Measurements from ENCODE around the gene S100A13. TPM values are rescaled to one million over a fixed set of nuclear protein-coding genes. Genes with fewer than 3 reads are reported as not detected.

Gene S100A13
- total RNA-seq, 1 donor from 2014 or later: 126 TPM

DNA sequence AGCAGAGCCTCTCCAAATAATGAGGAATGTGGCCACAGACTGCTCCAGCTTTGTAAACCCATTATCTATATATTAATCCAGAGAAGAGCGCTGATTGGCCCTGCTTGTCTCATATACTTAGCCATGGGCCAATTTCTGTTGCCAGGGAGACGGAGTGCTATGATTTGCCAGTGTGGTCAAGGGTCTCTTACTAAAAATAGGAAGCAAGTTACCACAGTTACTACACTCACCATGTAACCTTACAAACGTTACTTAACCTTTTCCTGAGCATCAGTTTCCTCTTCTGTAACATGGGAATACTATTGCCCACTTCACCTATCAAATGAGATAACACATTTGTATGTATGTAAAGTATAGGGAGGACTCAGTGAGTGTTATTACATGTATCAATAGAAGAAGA, 54.0 kb downstream of the S100A13 start:
- no peaks in the 10 kb centered on the region for H3K9me3 Mint-ChIP-seq (ENCODE audit: unreplicated experiment)
- no peaks in the 10 kb centered on the region for H3K36me3 Mint-ChIP-seq (ENCODE audit: unreplicated experiment)
- H3K4me3 Mint-ChIP-seq (ENCODE audit: unreplicated experiment): no peak overlapping the region
- TF ChIP-seq, protein P1, sequence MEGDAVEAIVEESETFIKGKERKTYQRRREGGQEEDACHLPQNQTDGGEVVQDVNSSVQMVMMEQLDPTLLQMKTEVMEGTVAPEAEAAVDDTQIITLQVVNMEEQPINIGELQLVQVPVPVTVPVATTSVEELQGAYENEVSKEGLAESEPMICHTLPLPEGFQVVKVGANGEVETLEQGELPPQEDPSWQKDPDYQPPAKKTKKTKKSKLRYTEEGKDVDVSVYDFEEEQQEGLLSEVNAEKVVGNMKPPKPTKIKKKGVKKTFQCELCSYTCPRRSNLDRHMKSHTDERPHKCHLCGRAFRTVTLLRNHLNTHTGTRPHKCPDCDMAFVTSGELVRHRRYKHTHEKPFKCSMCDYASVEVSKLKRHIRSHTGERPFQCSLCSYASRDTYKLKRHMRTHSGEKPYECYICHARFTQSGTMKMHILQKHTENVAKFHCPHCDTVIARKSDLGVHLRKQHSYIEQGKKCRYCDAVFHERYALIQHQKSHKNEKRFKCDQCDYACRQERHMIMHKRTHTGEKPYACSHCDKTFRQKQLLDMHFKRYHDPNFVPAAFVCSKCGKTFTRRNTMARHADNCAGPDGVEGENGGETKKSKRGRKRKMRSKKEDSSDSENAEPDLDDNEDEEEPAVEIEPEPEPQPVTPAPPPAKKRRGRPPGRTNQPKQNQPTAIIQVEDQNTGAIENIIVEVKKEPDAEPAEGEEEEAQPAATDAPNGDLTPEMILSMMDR (IDR thresholded peaks at IDR 0.05): no peak
- H3K27me3 Mint-ChIP-seq (ENCODE audit: unreplicated experiment): no peaks in the 10 kb centered on the region
- peak overlapping the region; percentile 83 for H3K27ac Mint-ChIP-seq (ENCODE audit: unreplicated experiment)
- no peak for DNase-seq (ENCODE audit: extremely low spot score, unreplicated experiment)
- H3K4me1 Mint-ChIP-seq (ENCODE audit: unreplicated experiment): peaks cover 28% of the 10 kb centered on the region

DNA sequence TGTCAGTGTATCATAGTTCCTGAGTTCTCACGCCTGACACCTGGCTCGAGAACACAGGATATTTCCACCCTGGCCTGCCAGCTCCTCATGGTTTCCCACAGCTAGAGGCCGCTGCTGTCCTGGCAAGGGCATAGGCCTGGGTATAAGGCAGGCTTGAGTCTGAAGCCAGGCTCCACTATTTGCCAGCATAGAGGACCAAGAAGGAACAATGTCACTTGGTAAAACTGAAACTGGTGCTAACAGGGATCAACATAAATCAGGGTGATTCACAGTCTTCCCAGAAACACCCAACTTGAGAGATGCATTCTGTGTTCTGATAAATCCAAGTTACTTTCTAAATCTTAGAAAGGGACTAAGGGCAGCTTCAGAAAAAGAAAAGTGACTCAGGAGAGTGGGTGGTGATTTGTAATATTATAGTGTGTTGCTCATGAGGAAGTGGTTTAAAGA, 54.7 kb downstream of the S100A13 start:
- TF ChIP-seq, protein P1 (IDR thresholded peaks at IDR 0.05): peak; percentile 95
- H3K4me1 Mint-ChIP-seq (ENCODE audit: unreplicated experiment): peaks cover 28% of the 10 kb centered on the region
- H3K27ac Mint-ChIP-seq (ENCODE audit: unreplicated experiment): peak overlapping the region; percentile 83
- H3K36me3 Mint-ChIP-seq (ENCODE audit: unreplicated experiment): no peaks in the 10 kb centered on the region
- no peak for DNase-seq (ENCODE audit: extremely low spot score, unreplicated experiment)
- H3K4me3 Mint-ChIP-seq (ENCODE audit: unreplicated experiment): no peak overlapping the region
- no peaks in the 10 kb centered on the region for H3K9me3 Mint-ChIP-seq (ENCODE audit: unreplicated experiment)
- H3K27me3 Mint-ChIP-seq (ENCODE audit: unreplicated experiment): no peaks in the 10 kb centered on the region

DNA sequence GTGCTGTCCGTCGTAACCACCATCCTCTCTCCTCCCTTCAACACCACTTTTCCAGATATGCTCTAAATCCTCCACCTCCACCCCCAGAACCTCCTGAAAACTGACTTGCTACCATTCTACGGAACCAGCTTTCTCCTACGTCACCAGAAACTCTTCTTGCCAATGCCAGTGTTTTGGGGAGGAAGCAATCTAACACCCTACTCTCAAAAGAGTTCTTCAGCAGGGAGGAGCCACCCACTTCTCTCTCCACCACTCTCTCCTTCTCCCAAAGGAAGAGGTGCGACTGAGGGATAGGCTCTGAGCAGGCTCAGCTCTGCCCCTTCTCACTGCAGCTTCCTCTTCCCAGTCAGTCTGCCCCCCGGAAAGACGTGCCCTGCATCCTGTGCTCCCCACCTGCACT, 55.6 kb downstream of the S100A13 start:
- H3K27ac Mint-ChIP-seq (ENCODE audit: unreplicated experiment): peak overlapping the region; percentile 83

DNA sequence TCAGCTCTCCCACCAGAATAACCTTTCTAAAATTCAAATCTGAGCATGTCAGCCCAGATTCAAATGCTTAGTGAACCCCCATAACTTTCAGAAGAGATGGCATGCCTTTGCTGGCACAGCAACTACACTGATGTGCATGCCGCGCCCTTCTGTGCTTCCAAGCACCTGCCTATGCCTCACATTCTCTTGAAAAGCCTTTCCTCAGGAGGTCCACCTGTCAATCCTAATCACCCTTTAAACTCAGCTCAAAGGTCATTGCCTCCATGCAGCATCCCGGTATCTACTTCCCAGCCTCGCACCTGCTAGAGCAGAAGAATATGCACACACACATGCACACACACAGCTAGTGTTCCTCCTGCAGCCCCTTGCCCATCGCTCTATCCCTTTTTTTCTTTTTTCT, 56.4 kb downstream of the S100A13 start:
- H3K36me3 Mint-ChIP-seq (ENCODE audit: unreplicated experiment): no peaks in the 10 kb centered on the region
- no peak overlapping the region for H3K4me3 Mint-ChIP-seq (ENCODE audit: unreplicated experiment)
- no peaks in the 10 kb centered on the region for H3K9me3 Mint-ChIP-seq (ENCODE audit: unreplicated experiment)
- no peak for DNase-seq (ENCODE audit: extremely low spot score, unreplicated experiment)
- H3K4me1 Mint-ChIP-seq (ENCODE audit: unreplicated experiment): peaks cover 41% of the 10 kb centered on the region
- no peak overlapping the region for H3K27ac Mint-ChIP-seq (ENCODE audit: unreplicated experiment)
- H3K27me3 Mint-ChIP-seq (ENCODE audit: unreplicated experiment): no peaks in the 10 kb centered on the region
- TF ChIP-seq, protein P1 (IDR thresholded peaks at IDR 0.05): no peak

More for the DNA sequence above, 55.6 kb downstream of the S100A13 start:
- no peak for DNase-seq (ENCODE audit: extremely low spot score, unreplicated experiment)
- Mint-ChIP-seq H3K4me3 (ENCODE audit: unreplicated experiment) (no peak overlapping the region), H3K36me3 (ENCODE audit: unreplicated experiment) (no peaks in the 10 kb centered on the region), H3K9me3 (ENCODE audit: unreplicated experiment) (no peaks in the 10 kb centered on the region), H3K4me1 (ENCODE audit: unreplicated experiment) (peaks cover 35% of the 10 kb centered on the region), H3K27me3 (ENCODE audit: unreplicated experiment) (no peaks in the 10 kb centered on the region)
- TF ChIP-seq, protein P1 (IDR thresholded peaks at IDR 0.05): no peak

DNA sequence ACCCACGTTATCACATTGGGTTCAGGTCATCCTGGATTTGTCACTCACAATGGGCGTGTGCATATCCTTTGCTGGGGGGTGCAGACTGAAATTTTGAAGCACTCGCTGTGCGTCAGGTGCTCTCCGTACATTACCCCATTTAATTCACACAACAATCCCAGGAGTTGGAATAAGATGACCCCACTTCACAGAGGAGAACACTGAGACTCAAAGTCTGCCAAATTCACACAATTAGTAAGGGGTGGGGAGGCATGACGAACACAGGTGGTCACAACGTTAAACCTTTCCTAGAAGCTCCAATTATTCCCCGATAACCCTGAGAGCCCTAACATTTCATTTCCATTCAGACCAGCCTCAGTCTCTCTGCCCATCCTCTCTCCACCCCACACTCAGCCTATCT, 57.8 kb downstream of the S100A13 start:
- Mint-ChIP-seq H3K4me1 (ENCODE audit: unreplicated experiment) (peaks cover 53% of the 10 kb centered on the region), H3K27ac (ENCODE audit: unreplicated experiment) (no peak overlapping the region), H3K4me3 (ENCODE audit: unreplicated experiment) (no peak overlapping the region), H3K36me3 (ENCODE audit: unreplicated experiment) (no peaks in the 10 kb centered on the region), H3K9me3 (ENCODE audit: unreplicated experiment) (no peaks in the 10 kb centered on the region), H3K27me3 (ENCODE audit: unreplicated experiment) (no peaks in the 10 kb centered on the region)
- TF ChIP-seq, protein P1 (IDR thresholded peaks at IDR 0.05): no peak
- DNase-seq (ENCODE audit: extremely low spot score, unreplicated experiment): no peak

Other genes starting within 250 kb of the S100A13 start
- not detected in 2 replicates for gene S100A8, start 236.4 kb downstream of the S100A13 start, total RNA-seq
- gene S100A7A, start 211.0 kb downstream of the S100A13 start, total RNA-seq: not detected in 2 replicates
- not detected in 2 replicates for gene S100A7, start 166.9 kb downstream of the S100A13 start, total RNA-seq
- gene S100A6, start 91.5 kb downstream of the S100A13 start, total RNA-seq: 0.99 and 1.1 TPM in 2 replicates
- 1.0 TPM in 1 of 2 replicates, not detected in the other for gene S100A5, start 86.6 kb downstream of the S100A13 start, total RNA-seq
- 337 and 353 TPM in 2 replicates for gene S100A4, start 81.7 kb downstream of the S100A13 start, total RNA-seq
- 5.7 and 7.5 TPM in 2 replicates for gene S100A3, start 78.2 kb downstream of the S100A13 start, total RNA-seq
- gene S100A2, start 61.7 kb downstream of the S100A13 start, total RNA-seq: 8.9 and 11.7 TPM in 2 replicates
- gene S100A16, start 14.4 kb downstream of the S100A13 start, total RNA-seq: 134 and 143 TPM in 2 replicates
- gene S100A14, start 11.2 kb downstream of the S100A13 start, total RNA-seq: not detected in 2 replicates
- gene S100A1, start 929 bp upstream of the S100A13 start, total RNA-seq: 1.1 TPM in 1 of 2 replicates, not detected in the other
- 74.3 and 75.2 TPM in 2 replicates for gene CHTOP, start 6.6 kb upstream of the S100A13 start, total RNA-seq
- 39.7 and 46.3 TPM in 2 replicates for gene SNAPIN, start 31.2 kb upstream of the S100A13 start, total RNA-seq
- 151 and 157 TPM in 2 replicates for gene ILF2, start 43.5 kb upstream of the S100A13 start, total RNA-seq
- 0.16 TPM in 1 of 2 replicates, not detected in the other for gene NPR1, start 51.2 kb upstream of the S100A13 start, total RNA-seq
- 62.7 and 65.9 TPM in 2 replicates for gene INTS3, start 100.5 kb upstream of the S100A13 start, total RNA-seq
- 9.9 and 11.9 TPM in 2 replicates for gene SLC27A3, start 147.9 kb upstream of the S100A13 start, total RNA-seq

Data from osteocyte (in vitro differentiated cells).